Measurements from ENCODE around the gene EN2.

Gene EN2

GRCh38 chr7:155423337-155424285, 34.3 kb upstream of the EN2 start:
- TF ChIP-seq YY1 (IDR thresholded peaks at IDR 0.05; ENCODE audit: low read depth) (no peak), USF1 (IDR thresholded peaks at IDR 0.05) (no peak), REST (IDR thresholded peaks at IDR 0.05; ENCODE audit: low read depth) (no peak), EP300 (IDR thresholded peaks at IDR 0.05; ENCODE audit: borderline replicate concordance) (no peak), TAF1 (IDR thresholded peaks at IDR 0.05; ENCODE audit: low read depth) (no peak), TCF12 (IDR thresholded peaks at IDR 0.05; ENCODE audit: low read depth) (no peak), NFIC (IDR thresholded peaks at IDR 0.05) (no peak), EGR1 (IDR thresholded peaks at IDR 0.05) (no peak), TEAD4 (IDR thresholded peaks at IDR 0.05) (no peak), FOXM1 (IDR thresholded peaks at IDR 0.05; ENCODE audit: borderline replicate concordance, low read depth) (no peak), CEBPB (IDR thresholded peaks at IDR 0.05) (no peak), ZBTB7A (IDR thresholded peaks at IDR 0.05; ENCODE audit: low read depth) (no peak), RAD21 (IDR thresholded peaks at IDR 0.05; ENCODE audit: low read depth) (no peak), CREB1 (IDR thresholded peaks at IDR 0.05; ENCODE audit: low read depth) (no peak), MAX (IDR thresholded peaks at IDR 0.05) (no peak)

- TF ChIP-seq EGR1 (IDR thresholded peaks at IDR 0.05) (no peak), TCF12 (IDR thresholded peaks at IDR 0.05; ENCODE audit: low read depth) (no peak), TAF1 (IDR thresholded peaks at IDR 0.05; ENCODE audit: low read depth) (no peak), TEAD4 (IDR thresholded peaks at IDR 0.05) (no peak), NFIC (IDR thresholded peaks at IDR 0.05) (no peak), USF1 (IDR thresholded peaks at IDR 0.05) (no peak), FOXM1 (IDR thresholded peaks at IDR 0.05; ENCODE audit: borderline replicate concordance, low read depth) (no peak), CEBPB (IDR thresholded peaks at IDR 0.05) (no peak), RAD21 (IDR thresholded peaks at IDR 0.05; ENCODE audit: low read depth) (no peak), YY1 (IDR thresholded peaks at IDR 0.05; ENCODE audit: low read depth) (no peak), REST (IDR thresholded peaks at IDR 0.05; ENCODE audit: low read depth) (no peak), ZBTB7A (IDR thresholded peaks at IDR 0.05; ENCODE audit: low read depth) (no peak), EP300 (IDR thresholded peaks at IDR 0.05; ENCODE audit: borderline replicate concordance) (no peak), CREB1 (IDR thresholded peaks at IDR 0.05; ENCODE audit: low read depth) (no peak), MAX (IDR thresholded peaks at IDR 0.05) (no peak)
Observed at GRCh38 chr7:155424301-155425010, 33.5 kb upstream of the EN2 start.

GRCh38 chr7:155425011-155425340, 33.0 kb upstream of the EN2 start:
- TF ChIP-seq EGR1 (IDR thresholded peaks at IDR 0.05) (no peak), ZBTB7A (IDR thresholded peaks at IDR 0.05; ENCODE audit: low read depth) (no peak), TAF1 (IDR thresholded peaks at IDR 0.05; ENCODE audit: low read depth) (no peak), NFIC (IDR thresholded peaks at IDR 0.05) (no peak), EP300 (IDR thresholded peaks at IDR 0.05; ENCODE audit: borderline replicate concordance) (no peak), CREB1 (IDR thresholded peaks at IDR 0.05; ENCODE audit: low read depth) (no peak), REST (IDR thresholded peaks at IDR 0.05; ENCODE audit: low read depth) (no peak), FOXM1 (IDR thresholded peaks at IDR 0.05; ENCODE audit: borderline replicate concordance, low read depth) (no peak), USF1 (IDR thresholded peaks at IDR 0.05) (no peak), TEAD4 (IDR thresholded peaks at IDR 0.05) (no peak), CEBPB (IDR thresholded peaks at IDR 0.05) (no peak), RAD21 (IDR thresholded peaks at IDR 0.05; ENCODE audit: low read depth) (no peak), MAX (IDR thresholded peaks at IDR 0.05) (no peak)

All from Ishikawa (cell line).